Measurements from ENCODE around the gene HSP90AA1.

HSP90AA1 gene

DNA sequence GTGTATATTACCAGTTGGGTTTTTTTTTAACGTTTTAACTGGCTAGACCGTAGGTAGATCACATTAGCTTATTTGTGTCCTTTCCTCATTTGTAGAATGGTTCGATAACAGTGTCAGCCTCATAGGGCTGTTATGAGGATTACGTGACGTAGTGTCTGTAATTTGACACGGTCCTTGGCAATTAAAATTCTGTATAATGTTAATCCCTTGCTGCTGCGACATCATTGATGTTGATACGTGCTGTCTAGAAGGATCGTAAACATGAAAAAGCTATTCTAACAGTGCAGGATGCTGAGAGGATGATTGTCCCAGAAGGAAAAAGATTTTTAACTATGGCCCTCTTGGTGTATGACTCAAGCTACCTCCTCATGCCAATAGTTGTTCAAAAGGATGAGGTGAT, 50.9 kb downstream of the HSP90AA1 start:
- Mint-ChIP-seq H3K4me1 (no peaks in the 10 kb centered on the region), H3K27me3 (ENCODE audit: low read depth) (no peaks in the 10 kb centered on the region), H3K27ac (no peak overlapping the region), H3K9me3 (no peaks in the 10 kb centered on the region), H3K4me3 (no peak overlapping the region), H3K36me3 (ENCODE audit: low read depth) (peaks cover 81% of the 10 kb centered on the region)
- TF ChIP-seq, protein P1, sequence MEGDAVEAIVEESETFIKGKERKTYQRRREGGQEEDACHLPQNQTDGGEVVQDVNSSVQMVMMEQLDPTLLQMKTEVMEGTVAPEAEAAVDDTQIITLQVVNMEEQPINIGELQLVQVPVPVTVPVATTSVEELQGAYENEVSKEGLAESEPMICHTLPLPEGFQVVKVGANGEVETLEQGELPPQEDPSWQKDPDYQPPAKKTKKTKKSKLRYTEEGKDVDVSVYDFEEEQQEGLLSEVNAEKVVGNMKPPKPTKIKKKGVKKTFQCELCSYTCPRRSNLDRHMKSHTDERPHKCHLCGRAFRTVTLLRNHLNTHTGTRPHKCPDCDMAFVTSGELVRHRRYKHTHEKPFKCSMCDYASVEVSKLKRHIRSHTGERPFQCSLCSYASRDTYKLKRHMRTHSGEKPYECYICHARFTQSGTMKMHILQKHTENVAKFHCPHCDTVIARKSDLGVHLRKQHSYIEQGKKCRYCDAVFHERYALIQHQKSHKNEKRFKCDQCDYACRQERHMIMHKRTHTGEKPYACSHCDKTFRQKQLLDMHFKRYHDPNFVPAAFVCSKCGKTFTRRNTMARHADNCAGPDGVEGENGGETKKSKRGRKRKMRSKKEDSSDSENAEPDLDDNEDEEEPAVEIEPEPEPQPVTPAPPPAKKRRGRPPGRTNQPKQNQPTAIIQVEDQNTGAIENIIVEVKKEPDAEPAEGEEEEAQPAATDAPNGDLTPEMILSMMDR (IDR thresholded peaks at IDR 0.05; ENCODE audit: unreplicated experiment in 3 of 3), result no peak

- Mint-ChIP-seq H3K27ac (no peak overlapping the region), H3K27me3 (ENCODE audit: low read depth) (no peaks in the 10 kb centered on the region), H3K4me1 (peaks cover 8% of the 10 kb centered on the region), H3K4me3 (no peak overlapping the region), H3K36me3 (ENCODE audit: low read depth) (peaks cover 79% of the 10 kb centered on the region), H3K9me3 (no peaks in the 10 kb centered on the region)
- TF ChIP-seq, protein P1 (IDR thresholded peaks at IDR 0.05; ENCODE audit: unreplicated experiment in 3 of 3), result no peak
Observed at GRCh38 chr14:102034301-102034700, 52.5 kb downstream of the HSP90AA1 start.

- H3K36me3 Mint-ChIP-seq (ENCODE audit: low read depth), result peaks cover 79% of the 10 kb centered on the region
- TF ChIP-seq, protein P1 (IDR thresholded peaks at IDR 0.05; ENCODE audit: unreplicated experiment in 3 of 3), result no peak
- H3K4me3 Mint-ChIP-seq, result no peak overlapping the region
- H3K27me3 Mint-ChIP-seq (ENCODE audit: low read depth), result no peaks in the 10 kb centered on the region
- H3K27ac Mint-ChIP-seq, result no peak overlapping the region
- H3K4me1 Mint-ChIP-seq, result peaks cover 11% of the 10 kb centered on the region
- no peaks in the 10 kb centered on the region for H3K9me3 Mint-ChIP-seq
Observed at GRCh38 chr14:102033241-102033640, 53.6 kb downstream of the HSP90AA1 start.

All from nephron (organoid).